Neutrophil (primary cell): ENCODE measurements around the gene CXCL5.
A peak's percentile ranks its signal among the peaks of the same experiment; 100 is the strongest.

Experiments used
- H3K27ac ChIP-seq: fragments of 200-600 bp; sonication (generic); 2 replicates; pipeline ENCODE4 v1.5.1; 2016; ENCODE audit warnings: mild to moderate bottlenecking, moderate library complexity
- H3K27me3 ChIP-seq: fragments of 200-600 bp; sonication (generic); 2 replicates; pipeline ENCODE4 v1.6.0; 2016; ENCODE audit warnings: mild to moderate bottlenecking
- H3K36me3 ChIP-seq: fragments of 200-600 bp; sonication (generic); 2 replicates; pipeline ENCODE4 v1.5.1; 2017
- H3K4me1 ChIP-seq, 2 experiments: fragments of 200-600 bp in 1 of 2; sonication (generic) in 1 of 2; 1 replicate in 1 of 2; 2 replicates in 1 of 2; pipeline versions ENCODE4 v1.5.1 to v1.6.1; 2013 to 2016; ENCODE audit warnings: low read depth in 1 of 2, low read length in 1 of 2, mild to moderate bottlenecking in 1 of 2, moderate library complexity in 1 of 2; ENCODE audit not compliant: control insufficient read depth in 1 of 2, insufficient read depth in 1 of 2
- H3K4me3 ChIP-seq, 2 experiments: fragments of 200-600 bp in 1 of 2; sonication (generic) in 1 of 2; 1 replicate in 1 of 2; 2 replicates in 1 of 2; pipeline ENCODE4 v1.5.1; 2013 to 2016; ENCODE audit warnings: low read depth in 1 of 2, low read length in 1 of 2, mild to moderate bottlenecking in 1 of 2, moderate library complexity in 1 of 2
- H3K9me3 ChIP-seq: fragments of 200-600 bp; sonication (generic); 2 replicates; pipeline ENCODE4 v1.5.1; 2016
- TF ChIP-seq, protein P1 (sequence below): fragments of 200-600 bp; sonication (generic); IDR thresholded peaks from 2 replicates; pipeline ENCODE4 v1.5.1; 2016; ENCODE audit warnings: antibody characterized with exemption

CXCL5 gene

DNA sequence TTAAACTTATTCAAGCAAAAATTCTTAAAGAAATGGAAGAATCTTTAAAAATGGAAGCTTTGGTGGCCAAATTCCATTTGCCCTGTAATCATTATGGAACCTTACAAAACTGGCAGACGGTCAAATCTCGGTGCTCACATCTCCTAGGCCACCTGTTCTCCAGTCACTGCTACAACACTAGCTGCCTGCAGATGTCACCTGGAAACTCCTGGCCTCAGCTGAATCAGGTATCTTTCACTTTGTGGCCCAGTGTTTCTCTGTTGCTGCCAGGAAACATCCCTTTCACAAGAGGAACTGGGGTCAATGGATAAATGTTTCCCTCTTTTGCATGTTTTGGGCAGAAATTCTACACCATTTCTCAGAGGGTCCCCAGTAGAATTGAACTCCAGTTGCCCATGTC, 44.2 kb upstream of the CXCL5 start:
- TF ChIP-seq, protein P1, sequence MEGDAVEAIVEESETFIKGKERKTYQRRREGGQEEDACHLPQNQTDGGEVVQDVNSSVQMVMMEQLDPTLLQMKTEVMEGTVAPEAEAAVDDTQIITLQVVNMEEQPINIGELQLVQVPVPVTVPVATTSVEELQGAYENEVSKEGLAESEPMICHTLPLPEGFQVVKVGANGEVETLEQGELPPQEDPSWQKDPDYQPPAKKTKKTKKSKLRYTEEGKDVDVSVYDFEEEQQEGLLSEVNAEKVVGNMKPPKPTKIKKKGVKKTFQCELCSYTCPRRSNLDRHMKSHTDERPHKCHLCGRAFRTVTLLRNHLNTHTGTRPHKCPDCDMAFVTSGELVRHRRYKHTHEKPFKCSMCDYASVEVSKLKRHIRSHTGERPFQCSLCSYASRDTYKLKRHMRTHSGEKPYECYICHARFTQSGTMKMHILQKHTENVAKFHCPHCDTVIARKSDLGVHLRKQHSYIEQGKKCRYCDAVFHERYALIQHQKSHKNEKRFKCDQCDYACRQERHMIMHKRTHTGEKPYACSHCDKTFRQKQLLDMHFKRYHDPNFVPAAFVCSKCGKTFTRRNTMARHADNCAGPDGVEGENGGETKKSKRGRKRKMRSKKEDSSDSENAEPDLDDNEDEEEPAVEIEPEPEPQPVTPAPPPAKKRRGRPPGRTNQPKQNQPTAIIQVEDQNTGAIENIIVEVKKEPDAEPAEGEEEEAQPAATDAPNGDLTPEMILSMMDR: no peak
- no peaks in the 10 kb centered on the region for H3K9me3 ChIP-seq
- no peak overlapping the region for H3K4me3 ChIP-seq
- peaks cover 13 to 20% of the 10 kb centered on the region in 2 experiments for H3K4me1 ChIP-seq
- H3K27ac ChIP-seq: no peak overlapping the region
- no peaks in the 10 kb centered on the region for H3K36me3 ChIP-seq
- peaks cover 29% of the 10 kb centered on the region for H3K27me3 ChIP-seq

DNA sequence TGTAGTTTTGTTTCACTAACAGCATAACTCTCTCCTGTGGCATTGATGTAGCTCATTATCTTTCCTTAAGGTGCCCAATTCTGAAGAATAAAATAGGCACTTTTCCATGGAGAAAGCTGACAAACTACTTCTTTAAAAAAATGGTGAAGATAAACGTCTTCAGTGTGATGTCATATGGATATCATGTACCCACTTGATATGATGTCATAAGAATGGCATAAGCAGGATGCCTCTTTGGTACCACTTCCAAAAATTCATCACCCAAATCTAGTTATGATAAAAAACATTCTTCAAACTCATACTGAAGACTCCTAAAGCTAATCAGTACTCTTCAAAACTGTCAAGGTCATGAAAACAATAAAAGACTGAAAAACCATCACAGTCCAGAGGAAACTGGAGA, 42.9 kb upstream of the CXCL5 start:
- no peaks in the 10 kb centered on the region for H3K9me3 ChIP-seq
- peaks cover 29% of the 10 kb centered on the region for H3K27me3 ChIP-seq
- no peak overlapping the region for H3K4me3 ChIP-seq
- H3K36me3 ChIP-seq: no peaks in the 10 kb centered on the region
- H3K27ac ChIP-seq: no peak overlapping the region
- peaks cover 16 to 22% of the 10 kb centered on the region in 2 experiments for H3K4me1 ChIP-seq
- TF ChIP-seq, protein P1: no peak

DNA sequence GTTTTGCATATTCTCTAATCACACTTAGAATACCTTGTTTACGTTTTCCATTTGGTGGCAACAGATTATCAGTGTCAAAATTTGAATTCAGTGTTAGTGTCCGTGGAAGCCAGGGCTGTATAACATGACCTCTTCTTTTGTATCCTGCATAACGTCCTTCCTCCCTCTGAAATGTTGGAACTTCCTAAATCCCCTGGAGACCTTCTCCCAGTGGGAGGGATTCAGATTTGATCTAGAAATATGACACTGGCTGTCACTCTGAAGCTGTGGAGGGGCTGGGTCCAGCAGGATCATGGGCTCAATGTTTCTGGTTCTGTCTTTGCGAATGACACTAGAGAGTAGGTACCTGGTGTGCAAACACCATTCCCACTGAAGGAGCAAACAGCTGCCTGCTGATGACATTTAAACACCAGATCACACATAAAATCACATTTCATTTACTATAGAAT, 40.9 kb upstream of the CXCL5 start:
- Histone ChIP-seq H3K36me3 (no peaks in the 10 kb centered on the region), H3K9me3 (no peaks in the 10 kb centered on the region), H3K4me1 (peaks cover 16 to 22% of the 10 kb centered on the region in 2 experiments), H3K27me3 (peaks cover 29% of the 10 kb centered on the region), H3K27ac (no peak overlapping the region), H3K4me3 (peak overlapping the region; percentile 74 to 79)
- TF ChIP-seq, protein P1: no peak

DNA sequence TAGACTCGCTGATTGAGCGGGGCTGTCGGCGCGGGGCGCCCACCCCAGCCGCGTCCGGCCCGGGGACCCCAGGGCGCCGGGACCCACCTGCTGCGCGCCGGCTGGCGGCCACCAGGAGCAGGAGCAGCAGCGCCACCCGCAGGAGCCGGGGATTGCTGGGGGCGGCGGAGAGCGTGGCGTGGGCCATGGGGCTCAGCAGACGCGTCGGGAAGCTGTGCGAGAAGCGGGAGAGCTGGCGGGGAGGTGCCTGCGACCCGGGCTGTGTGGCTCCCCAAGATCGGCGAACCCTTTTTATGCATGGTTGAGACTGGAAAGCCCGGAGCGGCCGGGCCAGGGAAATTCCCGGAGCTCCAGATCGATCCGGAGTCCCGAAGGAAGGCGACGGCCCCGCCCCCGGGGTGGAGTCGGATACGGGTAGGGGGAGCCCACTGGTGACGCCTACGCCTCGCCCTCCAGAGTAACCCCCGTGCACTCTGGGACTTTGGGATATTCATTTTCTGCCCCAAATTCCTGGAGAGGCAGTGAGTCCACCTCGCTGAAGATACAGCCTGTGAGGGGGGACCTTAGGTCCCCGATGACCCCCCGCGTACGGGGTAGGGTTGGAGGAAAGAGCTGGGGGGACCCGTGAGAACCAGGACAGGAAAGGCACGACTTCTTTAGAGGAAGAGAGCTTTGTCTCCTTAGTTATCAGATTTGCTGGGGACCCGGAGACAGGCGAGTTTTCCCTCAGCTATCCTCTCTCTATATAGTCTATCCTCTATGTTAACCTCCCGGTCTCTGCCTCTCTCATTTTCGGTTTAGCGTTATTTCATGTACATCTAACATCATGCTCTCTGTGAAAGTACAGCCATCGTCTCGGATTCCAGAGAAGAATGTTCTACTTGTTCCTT, 40.2 kb upstream of the CXCL5 start, which contains the start of gene CXCL3:
CXCL3 (minus strand) TSS at position 265 of the 890 bp plus-strand sequence; CDS start at position 187, 78 bp downstream.
- Histone ChIP-seq H3K4me3 (peak within 1 kb of the TSS; percentile 74 to 79), H3K9me3 (no peaks in the 10 kb centered on the region), H3K27me3 (peaks cover 29% of the 10 kb centered on the region), H3K27ac (no peak within 1 kb of the TSS), H3K4me1 (peaks cover 22 to 23% of the 10 kb centered on the region in 2 experiments), H3K36me3 (no peaks in the 10 kb centered on the region)
- TF ChIP-seq, protein P1: peak; percentile 48

DNA sequence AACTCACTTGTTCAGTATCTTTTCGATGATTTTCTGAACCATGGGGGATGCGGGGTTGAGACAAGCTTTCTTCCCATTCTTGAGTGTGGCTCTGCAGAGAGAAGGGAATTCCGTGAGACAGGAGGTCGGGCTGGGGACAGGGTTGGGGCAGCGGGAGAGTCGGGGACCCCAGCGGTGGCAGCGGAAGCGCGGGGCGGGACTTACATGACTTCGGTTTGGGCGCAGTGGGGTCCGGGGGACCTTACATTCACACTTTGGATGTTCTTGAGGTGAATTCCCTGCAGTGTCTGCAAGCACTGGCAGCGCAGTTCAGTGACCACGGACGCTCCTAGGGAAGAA, 39.6 kb upstream of the CXCL5 start:
- peak overlapping the region; percentile 74 to 79 for H3K4me3 ChIP-seq
- H3K27ac ChIP-seq: no peak overlapping the region
- H3K27me3 ChIP-seq: peaks cover 29% of the 10 kb centered on the region
- TF ChIP-seq, protein P1: no peak
- peaks cover 21 to 23% of the 10 kb centered on the region in 2 experiments for H3K4me1 ChIP-seq
- no peaks in the 10 kb centered on the region for H3K36me3 ChIP-seq
- no peaks in the 10 kb centered on the region for H3K9me3 ChIP-seq
